Activated T-cell treated with anti-CD3 and anti-CD28 coated beads, Interleukin-2, amount 50 U/mL, for 24 hours (primary cell): ENCODE data around the gene PPP6R2.
"Not testable (repeated sequence)": the region's sequence is repeated elsewhere in the genome, so short reads cannot be mapped to it uniquely, and the experiment has no call there.

Source experiments
- DNase-seq: peaks from one replicate; pipeline ENCODE4 v3.0.0-alpha.2; 2020
- H3K27ac Mint-ChIP-seq: 2 replicates; pipeline ENCODE4 v1.8.0; 2020; ENCODE audit warnings: mild to moderate bottlenecking, mixed read lengths
- H3K27me3 Mint-ChIP-seq: 2 replicates; pipeline ENCODE4 v1.8.0; 2020; ENCODE audit warnings: mixed read lengths
- H3K36me3 Mint-ChIP-seq: 2 replicates; pipeline ENCODE4 v1.8.0; 2020; ENCODE audit warnings: low read depth, mixed read lengths
- H3K4me1 Mint-ChIP-seq: 2 replicates; pipeline ENCODE4 v1.8.0; 2020; ENCODE audit warnings: low read depth, mixed read lengths
- H3K4me3 Mint-ChIP-seq: 2 replicates; pipeline ENCODE4 v1.8.0; 2020; ENCODE audit warnings: mild to moderate bottlenecking, moderate library complexity, mixed read lengths
- H3K9me3 Mint-ChIP-seq: 2 replicates; pipeline ENCODE4 v1.8.0; 2020; ENCODE audit warnings: mixed read lengths

PPP6R2 gene

DNA sequence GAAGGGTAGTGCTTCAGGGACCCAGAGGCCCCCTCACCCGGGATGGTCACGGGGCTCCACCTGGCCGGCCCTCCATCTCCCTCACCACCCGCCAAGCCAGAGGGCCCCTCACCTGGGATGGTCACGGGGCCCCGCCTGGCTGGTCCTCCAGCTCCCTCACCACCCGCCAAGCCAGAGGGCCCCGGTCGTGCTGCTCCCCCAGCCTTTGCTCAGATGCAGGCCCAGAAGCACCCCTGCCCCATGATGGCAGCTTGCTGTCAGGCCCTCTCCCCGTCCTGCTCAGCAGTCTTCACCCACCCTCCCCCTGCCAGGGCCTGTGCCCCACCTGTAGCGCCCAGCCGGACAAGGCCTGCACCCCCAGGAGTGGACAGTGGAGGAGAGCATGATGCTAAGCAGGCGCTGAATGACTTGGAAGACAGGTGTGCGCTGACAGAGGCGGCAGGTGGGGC lies 23.6 kb upstream of the PPP6R2 start:
- H3K27ac Mint-ChIP-seq, result no peak overlapping the region
- H3K36me3 Mint-ChIP-seq, result no peaks in the 10 kb centered on the region
- DNase-seq, result no peak
- peaks cover 8% of the 10 kb centered on the region for H3K4me1 Mint-ChIP-seq
- no peaks in the 10 kb centered on the region for H3K27me3 Mint-ChIP-seq
- H3K9me3 Mint-ChIP-seq, result no peaks in the 10 kb centered on the region
- H3K4me3 Mint-ChIP-seq, result no peak overlapping the region

DNA sequence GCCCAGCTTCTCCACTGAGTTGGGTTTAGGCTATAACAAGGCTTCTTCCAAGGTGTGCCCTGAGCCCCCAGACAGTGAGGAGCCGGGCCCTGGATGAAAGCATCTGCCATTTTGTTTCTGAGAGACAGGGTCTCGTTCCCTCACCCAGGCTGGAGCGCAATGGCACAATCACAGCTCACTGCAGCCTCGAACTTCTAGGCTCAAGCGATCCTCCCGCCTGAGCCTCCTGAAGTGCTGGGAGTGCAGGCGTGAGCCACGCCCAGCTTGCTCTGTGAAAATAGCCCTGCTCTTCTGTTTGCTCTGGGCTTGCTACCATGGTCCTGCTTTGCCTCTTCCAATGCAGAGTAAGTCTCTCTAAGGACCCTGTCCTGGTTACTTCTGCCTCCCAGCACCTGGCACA lies 23.0 kb upstream of the PPP6R2 start:
- Mint-ChIP-seq H3K27ac (no peak overlapping the region), H3K9me3 (no peaks in the 10 kb centered on the region), H3K4me1 (peaks cover 3% of the 10 kb centered on the region), H3K36me3 (no peaks in the 10 kb centered on the region), H3K4me3 (no peak overlapping the region), H3K27me3 (peaks cover 3% of the 10 kb centered on the region)
- DNase-seq, result no peak

DNA sequence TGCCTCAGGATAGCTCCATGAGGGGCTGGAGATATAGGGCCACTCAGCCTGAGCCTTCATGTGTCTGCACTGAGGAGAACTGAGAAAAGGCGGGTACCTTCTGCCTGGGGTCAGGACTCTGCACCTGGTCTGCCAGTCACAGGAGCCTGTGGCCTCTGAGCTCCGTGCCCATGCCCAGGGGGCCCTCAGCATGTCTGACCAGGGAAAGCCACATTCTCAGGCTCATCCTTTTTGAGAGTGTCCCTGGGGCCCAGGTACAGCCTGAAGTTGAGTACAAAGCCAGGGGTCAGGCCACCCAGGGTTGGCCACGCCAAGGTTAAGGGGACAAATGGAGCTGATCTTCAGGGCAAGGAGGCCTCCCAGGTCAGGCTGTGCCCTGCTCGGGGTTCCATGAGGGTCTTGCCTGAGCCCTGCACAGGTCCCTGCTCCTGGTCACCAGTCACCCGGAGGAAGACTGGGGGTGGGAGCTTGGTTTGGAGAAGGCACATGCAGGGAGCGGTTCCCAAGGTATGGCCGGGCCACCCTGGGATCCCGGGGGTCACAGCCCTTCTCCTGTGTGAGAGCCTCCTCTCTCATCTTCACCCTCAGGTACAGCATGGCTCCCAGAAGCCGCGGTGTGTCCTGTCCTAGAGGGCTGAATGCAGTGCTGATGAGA lies 22.3 kb upstream of the PPP6R2 start:
- no peaks in the 10 kb centered on the region for H3K9me3 Mint-ChIP-seq
- no peak overlapping the region for H3K27ac Mint-ChIP-seq
- H3K4me1 Mint-ChIP-seq, result peaks cover under 1% of the 10 kb centered on the region
- no peak overlapping the region for H3K4me3 Mint-ChIP-seq
- H3K27me3 Mint-ChIP-seq, result peaks cover 5% of the 10 kb centered on the region
- DNase-seq, result no peak
- no peaks in the 10 kb centered on the region for H3K36me3 Mint-ChIP-seq

DNA sequence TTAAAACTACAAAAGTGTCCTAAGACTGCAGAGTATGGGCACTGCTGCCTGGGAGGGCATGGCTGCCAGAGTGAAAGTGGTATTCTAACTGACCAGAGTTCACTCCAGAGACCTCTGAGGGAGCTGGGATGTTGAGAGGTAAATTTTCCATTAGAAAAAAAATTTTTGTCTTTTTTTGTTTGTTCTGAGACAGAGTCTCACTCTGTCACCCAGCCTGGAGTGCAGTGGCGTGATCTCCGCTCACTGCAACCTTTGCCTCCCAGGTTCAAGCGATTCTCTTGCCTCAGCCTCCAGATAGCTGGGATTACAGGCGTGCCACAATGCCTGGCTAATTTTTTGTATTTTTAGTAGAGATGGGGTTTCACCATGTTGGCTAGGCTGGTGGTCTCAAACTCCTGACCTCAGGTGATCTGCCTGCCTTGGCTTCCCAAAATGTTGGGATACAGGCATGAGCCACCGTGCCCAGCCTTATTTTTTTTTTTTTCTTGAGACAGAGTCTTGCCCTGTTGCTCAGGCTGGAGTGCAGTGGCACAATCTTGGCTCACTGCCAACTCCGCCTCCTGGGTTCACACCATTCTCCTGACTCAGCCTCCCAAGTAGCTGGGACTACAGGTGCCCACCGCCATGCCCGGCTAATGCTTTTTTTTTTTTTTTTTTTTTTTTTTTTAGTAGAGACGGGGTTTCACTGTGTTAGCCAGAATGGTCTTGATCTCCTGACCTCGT lies 20.6 kb upstream of the PPP6R2 start:
- not testable (repeated sequence) for H3K4me3 Mint-ChIP-seq, H3K36me3 Mint-ChIP-seq, H3K9me3 Mint-ChIP-seq, H3K27ac Mint-ChIP-seq, DNase-seq, H3K4me1 Mint-ChIP-seq
- peaks cover 11% of the 10 kb centered on the region for H3K27me3 Mint-ChIP-seq

DNA sequence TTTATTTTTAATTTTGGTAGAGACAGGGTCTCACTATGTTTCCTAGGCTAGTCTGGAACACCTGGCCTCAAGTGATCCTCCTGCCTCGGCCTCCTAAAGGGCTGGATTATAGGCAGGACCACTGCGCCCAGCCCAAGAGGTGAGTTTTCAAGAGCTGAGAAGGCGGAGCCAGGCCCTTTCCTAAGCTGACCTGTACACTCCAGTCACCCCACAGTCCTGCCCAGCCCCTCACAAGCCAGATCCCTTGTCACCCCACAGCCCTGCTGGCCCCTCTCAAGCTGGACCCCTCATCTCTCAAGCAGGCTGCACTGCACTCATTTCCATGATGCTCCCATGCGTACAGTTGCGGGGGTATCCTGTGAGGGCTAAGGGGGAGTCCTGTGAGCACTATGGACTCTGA lies 19.2 kb upstream of the PPP6R2 start:
- peaks cover 11% of the 10 kb centered on the region for H3K27me3 Mint-ChIP-seq
- H3K27ac Mint-ChIP-seq, result no peak overlapping the region
- H3K4me3 Mint-ChIP-seq, result no peak overlapping the region
- DNase-seq, result no peak
- no peaks in the 10 kb centered on the region for H3K9me3 Mint-ChIP-seq
- no peaks in the 10 kb centered on the region for H3K36me3 Mint-ChIP-seq
- peaks cover 11% of the 10 kb centered on the region for H3K4me1 Mint-ChIP-seq

DNA sequence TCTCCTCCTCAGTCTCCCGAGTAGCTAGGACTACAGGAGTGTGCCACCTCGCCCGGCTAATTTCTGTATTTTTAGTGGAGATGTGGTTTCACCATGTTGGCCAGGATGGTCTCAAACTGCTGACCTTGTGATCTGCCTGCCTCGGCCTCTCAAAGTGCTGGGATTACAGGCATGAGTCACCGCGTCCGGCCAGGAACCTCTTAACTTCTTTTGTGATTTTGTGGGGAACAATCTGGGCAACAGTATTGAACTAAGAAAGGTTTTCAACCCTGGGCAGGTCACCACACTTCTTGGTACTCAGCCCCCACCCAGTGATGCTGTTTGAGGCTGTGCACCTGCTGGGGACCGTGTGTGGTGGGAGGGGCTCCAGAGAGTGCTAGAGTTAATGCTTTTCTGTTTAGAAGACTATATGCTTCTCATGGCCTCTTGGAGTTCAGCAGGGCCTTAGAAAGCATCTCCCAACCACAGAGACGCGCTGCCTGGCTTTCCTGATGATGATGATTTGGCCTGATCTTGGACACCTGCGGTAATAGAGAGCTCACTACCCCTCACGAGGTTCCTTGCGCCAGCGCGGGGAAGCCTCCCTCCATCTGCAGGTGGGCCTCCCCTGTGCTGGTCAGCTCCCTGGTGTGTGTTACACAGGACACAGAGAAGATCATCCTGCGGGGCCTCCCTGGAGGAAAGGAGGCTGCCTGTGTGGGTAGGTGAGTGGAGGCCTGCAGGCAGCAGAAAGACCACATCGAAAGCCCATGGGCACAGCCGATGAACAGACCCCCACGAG lies 17.5 kb upstream of the PPP6R2 start:
- Mint-ChIP-seq H3K9me3 (no peaks in the 10 kb centered on the region), H3K36me3 (no peaks in the 10 kb centered on the region), H3K4me3 (peak overlapping the region; percentile 73), H3K4me1 (peaks cover 16% of the 10 kb centered on the region), H3K27me3 (peaks cover 14% of the 10 kb centered on the region), H3K27ac (peak overlapping the region; percentile 16)
- no peak for DNase-seq

DNA sequence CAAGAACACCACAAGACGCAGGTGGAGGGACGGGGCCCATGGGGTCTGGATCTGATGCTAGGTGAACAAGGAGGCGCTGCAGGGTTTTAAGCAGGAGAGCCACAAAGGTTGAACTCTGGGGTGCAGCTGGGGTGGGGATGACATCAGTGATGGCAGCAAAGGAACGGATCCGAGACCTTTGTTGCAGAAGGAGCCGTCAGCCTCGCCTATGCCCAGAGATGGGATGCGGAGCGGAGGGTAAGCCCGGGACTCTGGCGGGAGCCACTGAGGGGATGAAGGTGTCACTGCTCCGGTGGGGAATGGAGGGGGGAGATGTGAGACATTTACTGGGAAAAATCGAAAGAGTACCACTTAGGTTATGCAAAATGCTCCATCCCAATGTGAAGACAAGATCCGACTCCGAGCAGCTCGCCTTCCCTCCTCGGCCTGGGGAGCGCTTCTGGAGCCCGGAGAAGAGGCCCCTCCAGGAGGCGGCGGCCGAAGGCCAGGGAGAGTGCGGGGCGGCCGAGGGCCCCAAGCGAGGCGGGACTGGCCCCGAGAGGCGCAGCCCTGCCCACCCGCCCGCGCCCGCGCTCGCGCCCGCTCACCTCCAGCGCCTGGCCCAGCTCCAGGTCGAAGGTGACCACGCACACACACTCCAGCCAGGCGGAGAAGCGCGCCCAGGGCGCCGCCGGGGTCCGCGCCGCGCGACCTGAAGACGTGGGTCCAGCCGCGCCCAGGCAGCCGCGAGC lies 16.7 kb upstream of the PPP6R2 start:
- Mint-ChIP-seq H3K36me3 (no peaks in the 10 kb centered on the region), H3K27me3 (peaks cover 14% of the 10 kb centered on the region), H3K27ac (peak overlapping the region; percentile 16), H3K9me3 (no peaks in the 10 kb centered on the region), H3K4me1 (peaks cover 18% of the 10 kb centered on the region), H3K4me3 (peak overlapping the region; percentile 73)
- no peak for DNase-seq

DNA sequence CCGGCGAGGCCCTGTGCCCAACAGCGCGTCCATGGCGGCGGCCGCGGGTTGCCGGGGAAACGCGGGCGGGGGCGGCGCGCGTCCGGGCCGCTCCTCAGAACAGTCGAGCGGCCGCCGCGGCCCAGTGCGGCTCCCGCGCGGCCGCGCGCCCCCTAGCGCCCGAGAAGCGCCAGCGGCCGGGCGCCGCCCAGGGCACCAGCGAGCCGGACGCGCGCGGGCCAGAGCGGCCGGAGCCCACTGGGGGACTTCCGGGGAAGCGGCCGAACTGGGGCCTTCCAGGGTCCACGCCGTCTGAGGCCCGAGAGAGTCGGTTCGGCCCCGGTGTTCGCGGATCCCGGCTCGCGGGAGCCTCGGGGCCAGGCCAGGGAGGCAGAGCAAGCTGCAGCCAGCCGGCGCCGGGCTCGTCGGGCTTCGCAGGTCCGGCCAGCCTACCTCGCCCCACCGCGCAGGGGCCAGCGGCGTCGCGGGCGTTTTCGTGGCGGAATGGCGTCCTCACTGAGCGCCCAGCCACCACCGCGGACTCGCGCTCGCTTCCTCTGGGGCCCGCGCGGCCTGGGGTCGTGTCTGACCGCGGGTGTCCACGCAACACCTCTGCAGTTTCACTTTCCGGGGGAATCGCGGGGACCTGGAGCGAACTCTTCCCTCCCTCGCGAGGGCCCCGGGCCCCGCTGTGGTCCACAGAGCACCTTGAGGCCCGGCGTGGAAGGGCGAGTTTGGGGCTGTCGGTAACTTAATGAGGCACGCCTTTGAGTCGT lies 16.0 kb upstream of the PPP6R2 start, which contains the start of gene DENND6B:
TSS of gene DENND6B (minus strand) at position 57 of the 755 bp plus-strand sequence. CDS start at position 33, 24 bp downstream.
- peaks cover 18% of the 10 kb centered on the region for H3K4me1 Mint-ChIP-seq
- H3K4me3 Mint-ChIP-seq, result peak within 1 kb of the TSS; percentile 77
- H3K27me3 Mint-ChIP-seq, result peaks cover 14% of the 10 kb centered on the region
- no peaks in the 10 kb centered on the region for H3K9me3 Mint-ChIP-seq
- no peaks in the 10 kb centered on the region for H3K36me3 Mint-ChIP-seq
- peak; percentile 84 for DNase-seq
- H3K27ac Mint-ChIP-seq, result peak within 1 kb of the TSS; percentile 76

DNA sequence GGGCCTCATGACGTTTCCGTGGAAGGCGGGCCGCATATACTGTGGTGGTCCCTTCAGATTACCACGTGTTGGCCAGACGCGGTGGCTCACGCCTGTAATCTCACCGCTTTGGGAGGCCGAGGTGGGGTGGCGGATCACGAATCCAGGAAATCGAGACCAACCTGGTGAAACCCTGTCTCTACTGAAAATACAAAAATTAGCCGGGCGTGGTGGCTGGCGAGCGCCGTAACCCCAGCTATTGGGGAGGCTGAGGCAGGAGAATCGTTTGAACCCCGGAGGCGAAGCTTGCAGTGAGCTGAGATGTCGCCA lies 15.5 kb upstream of the PPP6R2 start:
- Mint-ChIP-seq H3K27me3 (peaks cover 14% of the 10 kb centered on the region), H3K4me1 (peaks cover 18% of the 10 kb centered on the region), H3K27ac (peak overlapping the region; percentile 76), H3K9me3 (no peaks in the 10 kb centered on the region), H3K36me3 (no peaks in the 10 kb centered on the region), H3K4me3 (peak overlapping the region; percentile 77)
- DNase-seq, result no peak

DNA sequence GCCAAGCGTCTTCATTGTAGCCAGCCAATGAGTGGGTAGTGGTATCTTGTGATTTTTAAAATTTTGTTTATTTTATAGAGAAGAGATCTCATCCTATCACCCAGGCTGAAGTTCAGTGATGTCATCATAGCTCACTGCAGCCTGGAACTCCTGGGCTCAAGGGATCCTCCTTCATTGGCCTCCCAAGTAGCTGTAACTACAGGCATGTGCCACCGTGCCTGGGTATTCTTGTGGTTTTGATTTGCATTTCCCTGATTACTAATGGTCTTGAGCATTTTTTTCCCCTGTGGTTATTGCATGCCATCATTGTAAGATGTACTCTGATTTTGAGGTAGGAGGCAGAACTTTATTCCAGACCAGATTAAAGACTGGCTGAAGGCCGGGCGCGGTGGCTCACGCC lies 13.9 kb upstream of the PPP6R2 start:
- H3K36me3 Mint-ChIP-seq, result no peaks in the 10 kb centered on the region
- no peaks in the 10 kb centered on the region for H3K9me3 Mint-ChIP-seq
- H3K4me1 Mint-ChIP-seq, result peaks cover 18% of the 10 kb centered on the region
- no peak for DNase-seq
- peaks cover 14% of the 10 kb centered on the region for H3K27me3 Mint-ChIP-seq
- H3K27ac Mint-ChIP-seq, result no peak overlapping the region
- no peak overlapping the region for H3K4me3 Mint-ChIP-seq

DNA sequence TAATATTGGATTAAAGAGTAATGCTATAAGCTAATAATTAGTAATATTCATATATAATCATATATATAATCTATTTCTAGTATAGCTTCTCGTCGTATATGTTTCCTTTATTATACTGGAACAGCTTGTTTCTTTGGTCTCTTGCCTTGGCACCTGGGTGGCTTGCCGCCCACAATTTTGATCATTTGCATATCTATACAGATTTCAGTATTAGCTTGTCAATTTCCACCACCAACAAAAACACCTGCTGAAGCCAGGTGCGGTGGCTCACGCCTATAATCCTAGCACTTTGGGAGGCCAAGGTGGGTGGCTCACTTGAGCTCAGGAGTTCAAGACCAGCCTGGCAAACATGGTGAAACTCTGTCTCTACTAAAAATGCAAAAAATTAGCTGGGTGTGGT lies 8.7 kb upstream of the PPP6R2 start:
- H3K4me3 Mint-ChIP-seq, H3K4me1 Mint-ChIP-seq, H3K27ac Mint-ChIP-seq, H3K9me3 Mint-ChIP-seq, H3K36me3 Mint-ChIP-seq, DNase-seq, H3K27me3 Mint-ChIP-seq: not testable (repeated sequence)

DNA sequence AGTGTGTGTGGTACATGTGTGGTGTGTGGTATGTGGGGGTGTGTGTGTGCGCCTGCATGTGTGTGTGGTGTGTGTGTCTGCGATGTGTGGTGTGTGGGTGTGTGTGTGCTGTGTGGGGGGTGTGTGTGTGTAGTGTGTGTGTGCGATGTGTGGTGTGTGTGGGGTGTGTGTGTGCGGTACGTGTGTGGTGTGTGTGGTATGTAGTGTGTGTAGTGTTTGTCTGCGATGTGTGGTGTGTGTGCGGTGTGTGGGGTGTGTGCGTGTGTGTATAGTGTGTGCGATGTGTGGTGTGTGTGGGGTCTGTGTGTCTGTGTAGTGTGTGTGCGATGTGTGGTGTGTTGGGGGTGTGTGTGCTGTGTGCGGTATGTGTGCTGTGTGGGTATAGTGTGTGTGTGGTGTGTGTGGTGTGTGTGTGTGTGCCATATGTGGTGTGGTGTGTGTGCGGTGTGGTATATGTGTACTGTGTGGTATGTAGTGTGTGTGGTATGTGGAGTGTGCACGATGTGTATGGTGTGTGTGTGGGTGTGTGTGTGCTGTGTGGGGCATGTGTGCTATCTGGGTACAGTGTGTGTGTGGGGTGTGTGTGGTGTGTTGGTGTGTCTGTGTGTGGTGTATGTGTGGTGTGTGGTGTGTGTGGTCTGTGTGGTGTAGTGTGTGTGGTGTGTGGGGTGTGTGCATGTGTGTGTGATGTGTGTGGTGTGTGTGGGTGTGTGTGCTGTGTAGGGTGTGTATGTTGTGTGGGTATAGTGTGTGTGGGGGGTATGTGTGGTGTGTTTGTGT lies 5.7 kb upstream of the PPP6R2 start:
- Mint-ChIP-seq H3K4me3 (no peak overlapping the region), H3K9me3 (no peaks in the 10 kb centered on the region), H3K36me3 (no peaks in the 10 kb centered on the region), H3K4me1 (peaks cover 11% of the 10 kb centered on the region), H3K27me3 (no peaks in the 10 kb centered on the region), H3K27ac (no peak overlapping the region)
- no peak for DNase-seq

DNA sequence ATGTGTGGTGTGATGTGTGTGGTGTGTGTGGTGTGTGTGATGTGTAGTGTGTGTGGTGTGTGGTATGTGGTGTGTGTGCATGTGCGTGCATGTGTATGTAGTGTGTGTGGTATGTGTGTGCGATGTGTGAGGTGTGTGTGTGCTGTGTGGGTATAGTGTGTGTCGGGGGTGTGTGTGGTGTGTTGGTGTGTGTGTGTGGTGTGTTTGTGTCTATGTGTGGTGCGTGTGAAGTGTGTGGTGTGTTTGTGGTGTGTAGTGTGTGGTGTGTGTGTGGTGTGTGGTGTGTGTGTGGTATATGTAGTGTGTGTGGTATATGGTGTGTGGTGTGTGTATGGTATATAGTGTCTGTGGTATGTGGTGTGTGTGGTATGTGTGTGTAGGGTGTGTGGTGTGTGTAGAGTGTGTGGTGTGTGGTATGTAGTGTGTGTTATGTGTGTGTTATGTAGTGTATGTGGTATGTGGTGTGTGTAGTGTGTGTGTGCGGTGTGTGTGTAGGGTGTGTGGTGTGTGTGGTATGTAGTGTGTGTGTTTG lies 5.0 kb upstream of the PPP6R2 start:
- no peak for DNase-seq
- H3K36me3 Mint-ChIP-seq, result no peaks in the 10 kb centered on the region
- H3K9me3 Mint-ChIP-seq, result no peaks in the 10 kb centered on the region
- peaks cover 15% of the 10 kb centered on the region for H3K4me1 Mint-ChIP-seq
- no peak overlapping the region for H3K4me3 Mint-ChIP-seq
- H3K27me3 Mint-ChIP-seq, result no peaks in the 10 kb centered on the region
- H3K27ac Mint-ChIP-seq, result no peak overlapping the region
